H9 (cell line): ENCODE results near the gene MLLT11. TPM values are rescaled to one million over a fixed set of nuclear protein-coding genes. Genes with fewer than 3 reads are reported as not detected.

Source experiments
- DNase-seq: peaks from one replicate; pipeline ENCODE4 v3.0.0-alpha.2; 2017
- H2AFZ ChIP-seq: one replicate; pipeline ENCODE4 v1.6.1; 2013; ENCODE audit warnings: mild to moderate bottlenecking, low read length, control low read depth, moderate library complexity
- H2AK5ac ChIP-seq: 2 replicates; pipeline ENCODE4 v1.6.1; 2013; ENCODE audit warnings: low read length, control low read depth, mixed read lengths; ENCODE audit not compliant: insufficient read length
- H2BK120ac ChIP-seq: one replicate; pipeline ENCODE4 v1.6.1; 2013; ENCODE audit warnings: low read depth, mild to moderate bottlenecking, low read length, control low read depth, inconsistent platforms; ENCODE audit not compliant: poor library complexity, severe bottlenecking
- H2BK12ac ChIP-seq: 2 replicates; pipeline ENCODE4 v1.6.1; 2013; ENCODE audit warnings: low read length, control low read depth, mixed read lengths, low read depth; ENCODE audit not compliant: insufficient read length
- H2BK15ac ChIP-seq: 2 replicates; pipeline ENCODE4 v1.6.1; 2013; ENCODE audit warnings: low read depth, low read length, control low read depth
- H2BK20ac ChIP-seq: one replicate; pipeline ENCODE4 v1.6.1; 2013; ENCODE audit warnings: low read depth, mild to moderate bottlenecking, low read length, control low read depth, inconsistent platforms; ENCODE audit not compliant: poor library complexity, severe bottlenecking
- H2BK5ac ChIP-seq: 2 replicates; pipeline ENCODE4 v1.6.1; 2013; ENCODE audit warnings: low read length, control low read depth, mixed read lengths; ENCODE audit not compliant: insufficient read length
- H3K14ac ChIP-seq: 2 replicates; pipeline ENCODE4 v1.6.1; 2013; ENCODE audit warnings: low read length, control low read depth; ENCODE audit not compliant: insufficient read depth
- H3K18ac ChIP-seq: 2 replicates; pipeline ENCODE4 v1.6.1; 2013; ENCODE audit warnings: low read depth, mild to moderate bottlenecking, mixed read lengths, low read length, control low read depth; ENCODE audit not compliant: insufficient read length
- H3K23ac ChIP-seq: 2 replicates; pipeline ENCODE4 v1.6.1; 2013; ENCODE audit warnings: low read length, control low read depth, mixed read lengths, low read depth; ENCODE audit not compliant: insufficient read length
- H3K23me2 ChIP-seq: 2 replicates; pipeline ENCODE4 v1.6.1; 2013; ENCODE audit warnings: low read depth, mild to moderate bottlenecking, mixed read lengths, low read length, control low read depth; ENCODE audit not compliant: insufficient read length, poor library complexity, severe bottlenecking
- H3K27ac ChIP-seq: 2 replicates; pipeline ENCODE4 v1.5.1; 2013; ENCODE audit warnings: low read length, control low read depth, mixed read lengths, low read depth; ENCODE audit not compliant: insufficient read length
- H3K27me3 ChIP-seq: 2 replicates; pipeline ENCODE4 v1.6.1; 2013; ENCODE audit warnings: low read length, control low read depth, inconsistent platforms; ENCODE audit not compliant: insufficient read depth
- H3K4ac ChIP-seq: 2 replicates; pipeline ENCODE4 v1.6.1; 2013; ENCODE audit warnings: low read depth, mild to moderate bottlenecking, control low read depth, inconsistent platforms, low read length, moderate library complexity
- H3K4me1 ChIP-seq: 2 replicates; pipeline ENCODE4 v1.6.1; 2013; ENCODE audit warnings: low read length, control low read depth, inconsistent platforms; ENCODE audit not compliant: insufficient read depth
- H3K4me2 ChIP-seq: 2 replicates; pipeline ENCODE4 v1.6.1; 2013; ENCODE audit warnings: low read length, control low read depth, mixed read lengths; ENCODE audit not compliant: insufficient read length, insufficient read depth
- H3K56ac ChIP-seq: 2 replicates; pipeline ENCODE4 v1.6.1; 2013; ENCODE audit warnings: low read depth, mild to moderate bottlenecking, mixed read lengths, low read length, control low read depth; ENCODE audit not compliant: insufficient read length
- H3K79me1 ChIP-seq: 2 replicates; pipeline ENCODE4 v1.6.1; 2013; ENCODE audit warnings: low read depth, mild to moderate bottlenecking, moderate library complexity, low read length, control low read depth, inconsistent platforms; ENCODE audit not compliant: insufficient read depth, poor library complexity, severe bottlenecking
- H3K79me2 ChIP-seq: 2 replicates; pipeline ENCODE4 v1.6.1; 2013; ENCODE audit warnings: low read length, control low read depth, inconsistent platforms; ENCODE audit not compliant: insufficient read depth
- H3K9ac ChIP-seq: 2 replicates; pipeline ENCODE4 v1.6.1; 2013; ENCODE audit warnings: low read length, control low read depth, mixed read lengths; ENCODE audit not compliant: insufficient read length; ENCODE audit errors: extremely low read depth
- H3K9me3 ChIP-seq: one replicate; pipeline ENCODE4 v1.6.1; 2013; ENCODE audit warnings: low read depth, low read length, inconsistent platforms; ENCODE audit not compliant: control insufficient read depth
- H3T11ph ChIP-seq: one replicate; pipeline ENCODE4 v1.6.1; 2013; ENCODE audit warnings: mild to moderate bottlenecking, low read length, control low read depth, inconsistent platforms
- H4K20me1 ChIP-seq: one replicate; pipeline ENCODE4 v1.6.1; 2013; ENCODE audit not compliant: control insufficient read depth, insufficient read length, insufficient read depth
- H4K5ac ChIP-seq: 2 replicates; pipeline ENCODE4 v1.6.1; 2013; ENCODE audit warnings: low read depth, mild to moderate bottlenecking, mixed read lengths, low read length, control low read depth; ENCODE audit not compliant: insufficient read length
- H4K8ac ChIP-seq: replicated peaks from 2 replicates; pipeline ENCODE4 v1.6.1; 2013; ENCODE audit warnings: low read length, control low read depth, mixed read lengths, low read depth; ENCODE audit not compliant: insufficient read length
- H4K91ac ChIP-seq: 2 replicates; pipeline ENCODE4 v1.6.1; 2013; ENCODE audit warnings: low read depth, mild to moderate bottlenecking, moderate library complexity, mixed read lengths, low read length, control low read depth; ENCODE audit not compliant: insufficient read length
- H3K27ac Mint-ChIP-seq, 3 experiments: 2 replicates in 2 of 3; 3 replicates in 1 of 3; pipeline ENCODE4 v1.8.0; 2020 to 2021; ENCODE audit warnings: mixed read lengths in 3 of 3, mild to moderate bottlenecking in 1 of 3, moderate library complexity in 1 of 3
- H3K27me3 Mint-ChIP-seq: 2 replicates; pipeline ENCODE4 v1.8.0; 2021; ENCODE audit warnings: low read depth, mild to moderate bottlenecking, moderate library complexity, mixed read lengths
- H3K36me3 Mint-ChIP-seq, 3 experiments: 2 replicates in 2 of 3; 3 replicates in 1 of 3; pipeline ENCODE4 v1.8.0; 2020 to 2021; ENCODE audit warnings: low read depth in 3 of 3, mixed read lengths in 3 of 3; ENCODE audit not compliant: insufficient read depth in 1 of 3
- H3K4me1 Mint-ChIP-seq, 2 experiments: 2 replicates each; pipeline ENCODE4 v1.8.0; 2020; ENCODE audit warnings: mixed read lengths in 2 of 2
- H3K4me3 Mint-ChIP-seq, 2 experiments: 2 replicates in 1 of 2; 3 replicates in 1 of 2; pipeline ENCODE4 v1.8.0; 2020 to 2021; ENCODE audit warnings: mild to moderate bottlenecking in 2 of 2, mixed read lengths in 2 of 2, moderate library complexity in 1 of 2
- H3K9me3 Mint-ChIP-seq, 2 experiments: 2 replicates in 1 of 2; 3 replicates in 1 of 2; pipeline ENCODE4 v1.8.0; 2020; ENCODE audit warnings: mild to moderate bottlenecking in 2 of 2, mixed read lengths in 2 of 2, moderate library complexity in 1 of 2
- CTCF ChIP-seq: fragments of 200-600 bp; sonication (generic); conservative IDR thresholded peaks from 3 replicates; pipeline ENCODE4 v1.8.0; 2021; ENCODE audit warnings: antibody characterized with exemption, mild to moderate bottlenecking
- WGBS: extraction: QIAGEN DNeasy Blood & Tissue Kit; methylation state at CpG from one replicate; pipeline ENCODE4 v1.1.7; 2013; ENCODE audit warnings: missing lambda C conversion rate, low lambda C conversion rate, mixed read lengths; ENCODE audit not compliant: insufficient read length; ENCODE audit errors: extremely low coverage; 5-methylcytosine and 5-hydroxymethylcytosine counted together
- total RNA-seq: library from RNA; stranded (reverse); gene quantifications from 2 replicates; pipeline ENCODE4 v1.2.1, GENCODE V29; 2021

Gene MLLT11
- total RNA-seq, 1 experiment from 2014 or later: 13.2 TPM

GRCh38 chr1:151037032-151037431 is 23.2 kb upstream of the MLLT11 start:
- Histone ChIP-seq H4K8ac (no peak overlapping the region), H3K9me3 (no peaks in the 10 kb centered on the region), H2BK120ac (no peak overlapping the region), H3K23me2 (no peaks in the 10 kb centered on the region), H3K4ac (no peak overlapping the region), H4K20me1 (no peaks in the 10 kb centered on the region), H2BK5ac (no peak overlapping the region), H3K27me3 (no peaks in the 10 kb centered on the region), H3K56ac (no peak overlapping the region), H3K9ac (no peak overlapping the region), H4K5ac (no peak overlapping the region), H3K79me2 (no peaks in the 10 kb centered on the region), H3K27ac (no peak overlapping the region), H3K14ac (no peak overlapping the region), H3K23ac (no peak overlapping the region), H3T11ph (no peak overlapping the region), H3K4me1 (no peaks in the 10 kb centered on the region; the same call in 1 of the 2 replicates), H2BK20ac (no peak overlapping the region), H2BK12ac (no peak overlapping the region), H4K91ac (no peak overlapping the region), H3K4me2 (no peak overlapping the region), H2AFZ (no peak overlapping the region), H3K79me1 (no peaks in the 10 kb centered on the region), H2BK15ac (no peak overlapping the region), H3K18ac (no peak overlapping the region), H2AK5ac (no peak overlapping the region)
- TF ChIP-seq CTCF: no peak
- no peak for DNase-seq
- peaks cover 10 to 22% (median 12%) of the 10 kb centered on the region in 3 experiments; a peak in 6 of 7 replicates for H3K36me3 Mint-ChIP-seq
- H3K4me3 Mint-ChIP-seq: no peak overlapping the region
- H3K9me3 Mint-ChIP-seq: no peaks in the 10 kb centered on the region
- no peaks in the 10 kb centered on the region; the same call in 1 of the 2 replicates for H3K27me3 Mint-ChIP-seq
- H3K27ac Mint-ChIP-seq: peak overlapping the region in 2 of 3 experiments; percentile 80 to 90; a peak in 1 of 7 replicates
- H3K4me1 Mint-ChIP-seq: peaks cover 17 to 21% of the 10 kb centered on the region in 2 experiments
- no CpG with 5 or more reads among the region's 6 CpGs for WGBS
